K562 (cell line): ENCODE results near the gene ZNF69. TPM values are rescaled to one million over a fixed set of nuclear protein-coding genes. Genes with fewer than 3 reads are reported as not detected.

Experiments
- ARID1B ChIP-seq: fragments of 450-650 bp; IDR thresholded peaks from 2 replicates; pipeline ENCODE4 v1.6.1; 2016; ENCODE audit warnings: antibody characterized with exemption, mild to moderate bottlenecking, inconsistent platforms
- BACH1 ChIP-seq: fragments of 200-800 bp; sonication (Bioruptor generic); IDR thresholded peaks from 2 replicates; pipeline ENCODE4 v1.6.1; 2016; ENCODE audit warnings: missing genetic modification characterization, missing compliant biosample characterization
- BHLHE40 ChIP-seq: IDR thresholded peaks from 2 replicates; pipeline ENCODE4 v1.6.1; 2011; ENCODE audit warnings: low read length, improper control_type of control experiment
- BMI1 ChIP-seq: fragments of 150-350 bp; IDR thresholded peaks from 2 replicates; pipeline ENCODE4 v1.6.1; 2014; ENCODE audit warnings: low read length
- CBFA2T2 ChIP-seq: fragments of 450-650 bp; conservative IDR thresholded peaks from 2 replicates; pipeline ENCODE4 v1.6.1; 2017; ENCODE audit warnings: mild to moderate bottlenecking
- COPS2 ChIP-seq: fragments of 450-650 bp; conservative IDR thresholded peaks from 2 replicates; pipeline ENCODE4 v1.6.1; 2016; ENCODE audit warnings: mild to moderate bottlenecking, moderate library complexity
- FOXK1 ChIP-seq: sonication (generic); formaldehyde crosslinking; IDR thresholded peaks from 2 replicates; pipeline ENCODE4 v1.8.0; 2022; ENCODE audit warnings: missing genetic modification reagents, mild to moderate bottlenecking, borderline replicate concordance
- GABPA ChIP-seq: fragments of 200-800 bp; sonication (Bioruptor generic); conservative IDR thresholded peaks from 2 replicates; pipeline ENCODE4 v1.6.1; 2016; ENCODE audit warnings: low read depth, missing genetic modification characterization, missing compliant biosample characterization
- GATAD2B ChIP-seq: fragments of 450-650 bp; IDR thresholded peaks from 2 replicates; pipeline ENCODE4 v1.6.1; 2017; ENCODE audit warnings: mild to moderate bottlenecking, borderline replicate concordance
- HNRNPLL ChIP-seq: fragments of 200-400 bp; formaldehyde crosslinking; IDR thresholded peaks from 2 replicates; pipeline ENCODE4 v1.6.1; 2017; ENCODE audit warnings: low read length, low read depth, mild to moderate bottlenecking; ENCODE audit not compliant: poor library complexity, severe bottlenecking
- NFATC3 ChIP-seq: fragments of 450-650 bp; IDR thresholded peaks from 2 replicates; pipeline ENCODE4 v1.6.1; 2017; ENCODE audit warnings: mild to moderate bottlenecking
- NR2C1 ChIP-seq, 2 experiments: fragments of 450-650 bp; IDR thresholded peaks; 2 replicates each; pipeline ENCODE4 v1.6.1; 2017; ENCODE audit warnings: mild to moderate bottlenecking in 2 of 2, antibody characterized with exemption in 1 of 2, inconsistent platforms in 1 of 2, missing compliant biosample characterization in 1 of 2, missing genetic modification characterization in 1 of 2
- PCBP1 ChIP-seq: fragments of 200-400 bp; formaldehyde crosslinking; IDR thresholded peaks from 2 replicates; pipeline ENCODE4 v1.6.1; 2018; ENCODE audit warnings: mild to moderate bottlenecking, low read depth, low read length; ENCODE audit not compliant: poor library complexity, severe bottlenecking
- PHF8 ChIP-seq: fragments of 200-600 bp; sonication (generic); IDR thresholded peaks from 2 replicates; pipeline ENCODE4 v1.6.1; 2012; ENCODE audit warnings: mixed run types, mild to moderate bottlenecking, inconsistent platforms, low read length, moderate library complexity, borderline replicate concordance
- RBM17 ChIP-seq: fragments of 200-400 bp; formaldehyde crosslinking; IDR thresholded peaks from 2 replicates; pipeline ENCODE4 v1.6.1; 2017; ENCODE audit warnings: low read depth, mild to moderate bottlenecking, low read length, borderline replicate concordance
- RNF2 ChIP-seq: sonication (generic); IDR thresholded peaks from 2 replicates; pipeline ENCODE4 v1.6.1; 2016
- SOX6 ChIP-seq: fragments of 450-650 bp; IDR thresholded peaks from 2 replicates; pipeline ENCODE4 v1.6.1; 2014; ENCODE audit warnings: mild to moderate bottlenecking
- STAG1 ChIP-seq: sonication (generic); formaldehyde crosslinking; IDR thresholded peaks from 2 replicates; pipeline ENCODE4 v1.5.0; 2020; ENCODE audit warnings: missing genetic modification reagents, borderline replicate concordance
- TAF9B ChIP-seq: fragments of 450-650 bp; IDR thresholded peaks from 2 replicates; pipeline ENCODE4 v1.6.1; 2018; ENCODE audit warnings: mild to moderate bottlenecking; ENCODE audit not compliant: partially characterized antibody
- TCF7L2 ChIP-seq: fragments of 150-350 bp; IDR thresholded peaks from 2 replicates; pipeline ENCODE4 v1.6.1; 2016; ENCODE audit warnings: low read depth, mild to moderate bottlenecking, low read length, moderate library complexity
- TRIM28 ChIP-seq: fragments of 450-650 bp; IDR thresholded peaks from 2 replicates; pipeline ENCODE4 v1.6.1; 2017
- ZBTB1 ChIP-seq: sonication (generic); formaldehyde crosslinking; IDR thresholded peaks from 2 replicates; pipeline ENCODE4 v1.8.1; 2023; ENCODE audit warnings: missing genetic modification reagents, low read depth, mild to moderate bottlenecking, borderline replicate concordance
- ZNF143 ChIP-seq: sonication (generic); formaldehyde crosslinking; IDR thresholded peaks from 2 replicates; pipeline ENCODE4 v1.9.0; 2022; ENCODE audit warnings: mild to moderate bottlenecking, missing genetic modification reagents
- ZNF274 ChIP-seq: IDR thresholded peaks from 2 replicates; pipeline ENCODE4 v1.6.1; 2011; ENCODE audit warnings: low read depth, mild to moderate bottlenecking, low read length, moderate library complexity, borderline replicate concordance
- ZNF316 ChIP-seq: fragments of 450-650 bp; IDR thresholded peaks from 2 replicates; pipeline ENCODE4 v1.6.1; 2016
- ZNF408 ChIP-seq: fragments of 250-450 bp; sonication (Bioruptor Pico); IDR thresholded peaks from 2 replicates; pipeline ENCODE4 v1.4.0; 2020; ENCODE audit warnings: low read depth, mild to moderate bottlenecking, moderate library complexity
- polyA plus RNA-seq, 8 experiments: library from polyadenylated mRNA; depleted of rRNA in 4 of 8; stranded (reverse) in 5 of 8; unstranded in 3 of 8; fragments of >200 nt; fragmentation: Nextera tagmentation in 2 of 8; fragmentation: Illumina TruSeq in 1 of 8; extraction: Ambion mirVana in 2 of 8; extraction: Trizol in 1 of 8; gene quantifications; 2 replicates each; pipeline versions ENCODE4 v1.2.1 to v1.2.3, GENCODE V29; 2011 to 2014; ENCODE audit warnings: inconsistent platforms in 1 of 8, missing spikeins in 1 of 8
- total RNA-seq, 7 experiments: library from RNA; depleted of rRNA in 6 of 7; stranded (reverse); fragments of >200 nt in 6 of 7; fragmentation: Illumina TruSeq in 2 of 7; extraction: Trizol in 2 of 7; gene quantifications; 2 replicates each; pipeline versions ENCODE4 v1.2.1 to v1.2.3, GENCODE V29; 2011 to 2021; ENCODE audit warnings: low replicate concordance in 1 of 7
- TF ChIP-seq, protein P1 (sequence below): sonication (generic); formaldehyde crosslinking; IDR thresholded peaks from 2 replicates; pipeline ENCODE4 v1.8.1; 2023; ENCODE audit warnings: mild to moderate bottlenecking, missing genetic modification reagents
- TF ChIP-seq, protein P2 (sequence below): fragments of 250-450 bp; sonication (Bioruptor Pico); IDR thresholded peaks from 2 replicates; pipeline ENCODE4 v1.4.0; 2020; ENCODE audit warnings: mild to moderate bottlenecking

The ZNF69 gene
- total and polyA plus RNA-seq, 9 of the 15 experiments (the other 6 are each of a cell fraction or from before 2014, with no cell fraction given) = 2.3 to 5.4 (median 3.6) TPM

DNA sequence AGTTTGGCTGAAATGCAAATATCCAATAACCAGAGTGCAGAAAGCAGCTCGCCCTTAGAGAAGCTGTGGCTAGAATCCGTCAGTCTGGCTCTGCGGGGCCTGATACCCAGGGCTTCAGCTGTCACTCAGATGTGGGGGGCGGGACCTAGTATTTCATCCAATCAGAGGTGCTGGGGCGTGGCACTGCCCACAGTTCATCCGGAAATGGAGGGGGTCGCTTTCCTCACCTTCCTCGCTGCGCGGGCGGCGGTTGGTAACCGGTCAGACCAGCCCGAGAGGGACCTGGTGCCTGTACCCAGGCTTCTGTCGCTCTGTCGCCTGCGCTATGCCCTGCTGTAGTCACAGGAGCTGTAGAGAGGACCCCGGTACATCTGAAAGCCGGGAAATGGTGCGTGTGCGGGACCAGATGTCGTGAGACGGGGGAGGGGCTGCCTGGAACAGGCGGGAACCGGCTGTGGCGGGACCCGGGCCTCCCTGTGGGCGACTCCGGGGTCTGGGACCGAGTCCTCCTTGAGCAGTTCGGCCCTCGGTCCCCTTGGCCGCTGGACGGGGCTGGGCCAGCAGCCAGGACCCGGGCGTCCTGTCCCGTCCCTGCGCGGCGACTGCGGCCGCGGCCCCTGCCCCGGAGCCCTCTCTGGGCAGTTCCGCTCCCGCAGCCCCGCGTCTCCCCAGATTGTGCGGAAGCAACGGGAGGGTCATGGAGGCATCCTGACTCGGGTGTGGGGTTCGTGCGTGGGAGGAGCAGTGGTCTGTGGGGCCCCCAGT lies 37.5 kb downstream of the ZNF69 start, which contains the start of gene ZNF700 (continued):
- TF ChIP-seq ARID1B = 0 out of 2 replicates have a peak, but pooled peaks have one; percentile 25
- TF ChIP-seq NR2C1 (IDR thresholded peaks at IDR 0.05) = peak; percentile 37; the same call in 1 of the 2 replicates
- peak; percentile 54; the same call in 1 of the 2 replicates for TF ChIP-seq NR2C1 (tag; IDR thresholded peaks at IDR 0.05)
- 0 out of 2 replicates have a peak, but pooled peaks have one; percentile 37 for TF ChIP-seq SOX6
- no peak for TF ChIP-seq RBM17
- no peak for TF ChIP-seq TCF7L2
- 0 out of 2 replicates have a peak, but pooled peaks have one; percentile 42 for TF ChIP-seq ZBTB1
- no peak for TF ChIP-seq ZNF274
- TF ChIP-seq, protein P1, sequence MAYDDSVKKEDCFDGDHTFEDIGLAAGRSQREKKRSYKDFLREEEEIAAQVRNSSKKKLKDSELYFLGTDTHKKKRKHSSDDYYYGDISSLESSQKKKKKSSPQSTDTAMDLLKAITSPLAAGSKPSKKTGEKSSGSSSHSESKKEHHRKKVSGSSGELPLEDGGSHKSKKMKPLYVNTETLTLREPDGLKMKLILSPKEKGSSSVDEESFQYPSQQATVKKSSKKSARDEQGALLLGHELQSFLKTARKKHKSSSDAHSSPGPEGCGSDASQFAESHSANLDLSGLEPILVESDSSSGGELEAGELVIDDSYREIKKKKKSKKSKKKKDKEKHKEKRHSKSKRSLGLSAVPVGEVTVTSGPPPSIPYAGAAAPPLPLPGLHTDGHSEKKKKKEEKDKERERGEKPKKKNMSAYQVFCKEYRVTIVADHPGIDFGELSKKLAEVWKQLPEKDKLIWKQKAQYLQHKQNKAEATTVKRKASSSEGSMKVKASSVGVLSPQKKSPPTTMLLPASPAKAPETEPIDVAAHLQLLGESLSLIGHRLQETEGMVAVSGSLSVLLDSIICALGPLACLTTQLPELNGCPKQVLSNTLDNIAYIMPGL (CRISPR knock-in tag) = 0 out of 2 replicates have a peak, but pooled peaks have one; percentile 25
- TF ChIP-seq PHF8 = peak; percentile 96
- no peak for TF ChIP-seq BMI1
- no peak for TF ChIP-seq ZNF143 (CRISPR knock-in tag)
- no peak for TF ChIP-seq GATAD2B
- TF ChIP-seq COPS2 = no peak
- TF ChIP-seq TAF9B = peak; percentile 86
- TF ChIP-seq RNF2 = peak; percentile 65; the same call in 1 of the 2 replicates
- TF ChIP-seq STAG1 (CRISPR knock-in tag) = 0 out of 2 replicates have a peak, but pooled peaks have one; percentile 15
- 0 out of 2 replicates have a peak, but pooled peaks have one; percentile 22 for TF ChIP-seq FOXK1 (CRISPR knock-in tag)
- no peak for TF ChIP-seq PCBP1
- no peak for TF ChIP-seq CBFA2T2
- TF ChIP-seq ZNF316 = no peak
- TF ChIP-seq ZNF408 (CRISPR knock-in tag) = no peak
- no peak for TF ChIP-seq BHLHE40
- no peak; the same call in 1 of the 2 replicates for TF ChIP-seq TRIM28
- TF ChIP-seq NFATC3 = no peak
- TF ChIP-seq GABPA (tag) = peak; percentile 83
- TF ChIP-seq, protein P2, sequence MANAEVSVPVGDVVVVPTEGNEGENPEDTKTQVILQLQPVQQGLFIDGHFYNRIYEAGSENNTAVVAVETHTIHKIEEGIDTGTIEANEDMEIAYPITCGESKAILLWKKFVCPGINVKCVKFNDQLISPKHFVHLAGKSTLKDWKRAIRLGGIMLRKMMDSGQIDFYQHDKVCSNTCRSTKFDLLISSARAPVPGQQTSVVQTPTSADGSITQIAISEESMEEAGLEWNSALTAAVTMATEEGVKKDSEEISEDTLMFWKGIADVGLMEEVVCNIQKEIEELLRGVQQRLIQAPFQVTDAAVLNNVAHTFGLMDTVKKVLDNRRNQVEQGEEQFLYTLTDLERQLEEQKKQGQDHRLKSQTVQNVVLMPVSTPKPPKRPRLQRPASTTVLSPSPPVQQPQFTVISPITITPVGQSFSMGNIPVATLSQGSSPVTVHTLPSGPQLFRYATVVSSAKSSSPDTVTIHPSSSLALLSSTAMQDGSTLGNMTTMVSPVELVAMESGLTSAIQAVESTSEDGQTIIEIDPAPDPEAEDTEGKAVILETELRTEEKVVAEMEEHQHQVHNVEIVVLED (CRISPR knock-in tag) = no peak
- TF ChIP-seq HNRNPLL = peak; percentile 41
- TF ChIP-seq BACH1 (tag) = no peak
